ENCODE data around the gene EIF3B. TPM values are rescaled to one million over a fixed set of nuclear protein-coding genes. Genes with fewer than 3 reads are reported as not detected.

Gene EIF3B
- total and polyA plus RNA-seq, 9 of the 15 experiments (the other 6 are each of a cell fraction or from before 2014, with no cell fraction given), result 25.9 to 494 (median 357) TPM

DNA sequence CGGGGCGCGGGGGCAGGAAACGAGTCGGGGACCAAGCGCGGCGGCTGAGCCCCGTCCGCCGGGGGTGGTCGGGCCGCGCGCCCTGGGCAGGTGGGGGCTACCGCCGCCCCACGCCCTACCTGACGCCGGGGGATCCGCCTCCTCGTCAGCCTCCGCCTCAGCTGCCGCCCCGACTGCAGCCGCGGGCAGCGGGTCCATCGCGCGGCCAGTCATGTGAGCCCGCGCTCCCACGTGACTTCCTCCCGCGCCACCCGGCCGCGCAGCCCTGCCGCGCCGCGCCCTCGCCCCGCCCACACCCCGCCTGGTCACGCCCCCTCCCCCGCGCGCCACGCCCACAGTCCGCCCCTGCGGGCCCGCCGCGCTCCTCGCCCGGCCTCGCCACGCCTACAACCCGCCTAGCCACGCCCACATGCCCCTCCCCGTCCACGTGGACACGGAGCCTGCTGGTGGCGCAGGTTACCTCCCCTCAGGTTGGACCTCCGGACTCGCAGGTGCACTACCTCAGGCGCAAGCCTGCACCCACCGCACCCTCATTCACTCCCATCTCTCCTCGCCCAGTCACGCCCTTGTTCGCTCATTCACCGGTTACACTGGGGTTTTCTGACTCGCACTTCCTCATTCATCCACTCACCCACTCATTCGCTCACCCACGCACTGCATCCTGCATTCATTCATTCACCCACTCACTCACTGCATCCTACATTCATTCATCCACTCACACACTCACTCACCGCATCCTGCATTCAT lies 40.2 kb upstream of the EIF3B start, which contains the start of gene SNX8 (continued):
- TF ChIP-seq EWSR1 (IDR thresholded peaks at IDR 0.05; ENCODE audit: borderline replicate concordance, low read depth, partially characterized antibody) (no peak), BRCA1 (IDR thresholded peaks at IDR 0.05) (no peak), BRCA1 (CRISPR knock-in tag; IDR thresholded peaks at IDR 0.05) (no peak), ZNF780A (CRISPR knock-in tag; IDR thresholded peaks at IDR 0.05) (no peak), U2AF1 (optimal IDR thresholded peaks at IDR 0.05; ENCODE audit: low read depth, low read length) (no peak), HLTF (IDR thresholded peaks at IDR 0.05) (no peak), IFI16 (CRISPR knock-in tag; IDR thresholded peaks at IDR 0.05) (no peak), ZNF12 (CRISPR knock-in tag; IDR thresholded peaks at IDR 0.05) (no peak), XRCC3 (IDR thresholded peaks at IDR 0.05) (no peak), TFAM (CRISPR knock-in tag; conservative IDR thresholded peaks at IDR 0.05) (no peak), POLR3G (IDR thresholded peaks at IDR 0.05; ENCODE audit: extremely low read depth, insufficient read length, insufficient replicate concordance) (no peak), TARDBP (IDR thresholded peaks at IDR 0.05) (peak; percentile 83; the same call in 1 of the 2 replicates), GATAD2B (IDR thresholded peaks at IDR 0.05; ENCODE audit: borderline replicate concordance) (no peak), ZNF445 (CRISPR knock-in tag; IDR thresholded peaks at IDR 0.05; ENCODE audit: low read depth) (no peak), ZNF57 (CRISPR knock-in tag; IDR thresholded peaks at IDR 0.05) (no peak), BCOR (IDR thresholded peaks at IDR 0.05) (peak; percentile 66; the same call in 1 of the 2 replicates), MYNN (IDR thresholded peaks at IDR 0.05) (no peak), MYNN (CRISPR knock-in tag; IDR thresholded peaks at IDR 0.05) (no peak), PHF8 (IDR thresholded peaks at IDR 0.05; ENCODE audit: borderline replicate concordance, low read length) (peak; percentile 75; the same call in 1 of the 2 replicates), CC2D1A (IDR thresholded peaks at IDR 0.05) (no peak), SP2 (IDR thresholded peaks at IDR 0.05; ENCODE audit: extremely low read depth, low read depth, low read length, poor library complexity, severe bottlenecking) (no peak)
- TF ChIP-seq, protein P1, sequence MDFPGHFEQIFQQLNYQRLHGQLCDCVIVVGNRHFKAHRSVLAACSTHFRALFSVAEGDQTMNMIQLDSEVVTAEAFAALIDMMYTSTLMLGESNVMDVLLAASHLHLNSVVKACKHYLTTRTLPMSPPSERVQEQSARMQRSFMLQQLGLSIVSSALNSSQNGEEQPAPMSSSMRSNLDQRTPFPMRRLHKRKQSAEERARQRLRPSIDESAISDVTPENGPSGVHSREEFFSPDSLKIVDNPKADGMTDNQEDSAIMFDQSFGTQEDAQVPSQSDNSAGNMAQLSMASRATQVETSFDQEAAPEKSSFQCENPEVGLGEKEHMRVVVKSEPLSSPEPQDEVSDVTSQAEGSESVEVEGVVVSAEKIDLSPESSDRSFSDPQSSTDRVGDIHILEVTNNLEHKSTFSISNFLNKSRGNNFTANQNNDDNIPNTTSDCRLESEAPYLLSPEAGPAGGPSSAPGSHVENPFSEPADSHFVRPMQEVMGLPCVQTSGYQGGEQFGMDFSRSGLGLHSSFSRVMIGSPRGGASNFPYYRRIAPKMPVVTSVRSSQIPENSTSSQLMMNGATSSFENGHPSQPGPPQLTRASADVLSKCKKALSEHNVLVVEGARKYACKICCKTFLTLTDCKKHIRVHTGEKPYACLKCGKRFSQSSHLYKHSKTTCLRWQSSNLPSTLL (IDR thresholded peaks at IDR 0.05), result no peak
- TF ChIP-seq, protein P2, sequence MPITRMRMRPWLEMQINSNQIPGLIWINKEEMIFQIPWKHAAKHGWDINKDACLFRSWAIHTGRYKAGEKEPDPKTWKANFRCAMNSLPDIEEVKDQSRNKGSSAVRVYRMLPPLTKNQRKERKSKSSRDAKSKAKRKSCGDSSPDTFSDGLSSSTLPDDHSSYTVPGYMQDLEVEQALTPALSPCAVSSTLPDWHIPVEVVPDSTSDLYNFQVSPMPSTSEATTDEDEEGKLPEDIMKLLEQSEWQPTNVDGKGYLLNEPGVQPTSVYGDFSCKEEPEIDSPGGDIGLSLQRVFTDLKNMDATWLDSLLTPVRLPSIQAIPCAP (CRISPR knock-in tag; IDR thresholded peaks at IDR 0.05; ENCODE audit: borderline replicate concordance), result no peak
- TF ChIP-seq, protein P3, sequence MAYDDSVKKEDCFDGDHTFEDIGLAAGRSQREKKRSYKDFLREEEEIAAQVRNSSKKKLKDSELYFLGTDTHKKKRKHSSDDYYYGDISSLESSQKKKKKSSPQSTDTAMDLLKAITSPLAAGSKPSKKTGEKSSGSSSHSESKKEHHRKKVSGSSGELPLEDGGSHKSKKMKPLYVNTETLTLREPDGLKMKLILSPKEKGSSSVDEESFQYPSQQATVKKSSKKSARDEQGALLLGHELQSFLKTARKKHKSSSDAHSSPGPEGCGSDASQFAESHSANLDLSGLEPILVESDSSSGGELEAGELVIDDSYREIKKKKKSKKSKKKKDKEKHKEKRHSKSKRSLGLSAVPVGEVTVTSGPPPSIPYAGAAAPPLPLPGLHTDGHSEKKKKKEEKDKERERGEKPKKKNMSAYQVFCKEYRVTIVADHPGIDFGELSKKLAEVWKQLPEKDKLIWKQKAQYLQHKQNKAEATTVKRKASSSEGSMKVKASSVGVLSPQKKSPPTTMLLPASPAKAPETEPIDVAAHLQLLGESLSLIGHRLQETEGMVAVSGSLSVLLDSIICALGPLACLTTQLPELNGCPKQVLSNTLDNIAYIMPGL (CRISPR knock-in tag; IDR thresholded peaks at IDR 0.05), result peak; percentile 53; the same call in 1 of the 2 replicates
- TF ChIP-seq, protein P4, sequence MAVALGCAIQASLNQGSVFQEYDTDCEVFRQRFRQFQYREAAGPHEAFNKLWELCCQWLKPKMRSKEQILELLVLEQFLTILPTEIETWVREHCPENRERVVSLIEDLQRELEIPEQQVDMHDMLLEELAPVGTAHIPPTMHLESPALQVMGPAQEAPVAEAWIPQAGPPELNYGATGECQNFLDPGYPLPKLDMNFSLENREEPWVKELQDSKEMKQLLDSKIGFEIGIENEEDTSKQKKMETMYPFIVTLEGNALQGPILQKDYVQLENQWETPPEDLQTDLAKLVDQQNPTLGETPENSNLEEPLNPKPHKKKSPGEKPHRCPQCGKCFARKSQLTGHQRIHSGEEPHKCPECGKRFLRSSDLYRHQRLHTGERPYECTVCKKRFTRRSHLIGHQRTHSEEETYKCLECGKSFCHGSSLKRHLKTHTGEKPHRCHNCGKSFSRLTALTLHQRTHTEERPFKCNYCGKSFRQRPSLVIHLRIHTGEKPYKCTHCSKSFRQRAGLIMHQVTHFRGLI (CRISPR knock-in tag; IDR thresholded peaks at IDR 0.05), result no peak

All from K562 (cell line).